AG08396 (cell line): ENCODE measurements around the gene PTOV1.
A peak's percentile ranks its signal among the peaks of the same experiment; 100 is the strongest.

ENCODE experiments used
- DNase-seq: peaks from one replicate; pipeline ENCODE4 v3.0.0; 2012; ENCODE audit warnings: low spot score, mixed read lengths

Gene PTOV1

DNA sequence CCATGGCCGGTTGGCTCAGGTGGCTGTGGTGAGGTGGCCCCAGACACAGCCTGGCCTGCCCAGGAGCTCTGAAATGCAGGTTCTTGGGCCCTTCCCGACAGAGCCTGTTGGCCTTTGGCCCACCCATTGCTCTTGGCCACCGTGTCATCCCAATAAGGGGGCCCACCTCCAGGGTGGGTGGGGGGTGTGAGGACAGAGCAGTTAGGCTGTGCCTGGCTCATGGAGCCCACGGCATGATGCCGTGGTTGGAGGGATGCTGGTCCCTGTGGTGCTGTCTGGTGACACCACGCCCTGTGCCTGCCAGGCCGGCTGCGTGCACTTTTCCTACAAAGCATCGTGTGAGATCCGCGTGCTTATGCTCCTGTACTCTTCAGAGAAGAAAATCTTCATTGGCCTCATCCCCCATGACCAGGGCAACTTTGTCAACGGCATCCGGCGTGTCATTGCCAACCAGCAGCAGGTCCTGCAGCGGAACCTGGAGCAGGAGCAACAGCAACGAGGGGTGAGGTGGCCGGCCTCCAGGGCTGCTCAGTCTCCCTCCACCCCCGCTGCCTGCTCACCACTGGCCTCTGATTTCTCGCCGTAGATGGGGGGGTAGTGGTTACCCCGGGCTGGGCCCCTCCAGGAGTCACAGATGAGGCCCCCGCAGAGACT, 8.8 kb downstream of the PTOV1 start:
- DNase-seq, result no peak

GRCh38 chr19:49860336-49861102, 9.6 kb downstream of the PTOV1 start:
- no peak for DNase-seq

DNA sequence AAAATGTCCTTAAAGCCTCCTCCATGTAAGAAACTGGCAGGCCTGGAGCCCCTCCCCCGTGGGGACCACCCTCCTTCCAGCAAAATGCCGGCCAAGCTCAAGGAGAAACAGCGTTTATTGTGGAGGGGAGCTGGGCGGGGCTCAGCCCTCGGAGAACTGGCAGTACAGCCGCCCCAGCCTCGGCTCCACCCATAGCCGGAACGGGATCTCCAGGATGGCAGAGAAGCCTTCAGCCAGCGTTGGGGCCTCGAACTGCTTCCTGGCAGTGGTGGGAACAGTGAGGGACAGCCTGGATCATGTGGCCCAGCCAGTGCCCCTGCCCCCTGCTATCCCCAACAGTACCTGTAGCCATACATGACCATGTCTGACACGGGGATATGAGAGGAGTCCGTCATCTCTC, 10.1 kb downstream of the PTOV1 start:
- no peak for DNase-seq

- no peak for DNase-seq
Measured at GRCh38 chr19:49861541-49862378, 10.8 kb downstream of the PTOV1 start.

DNA sequence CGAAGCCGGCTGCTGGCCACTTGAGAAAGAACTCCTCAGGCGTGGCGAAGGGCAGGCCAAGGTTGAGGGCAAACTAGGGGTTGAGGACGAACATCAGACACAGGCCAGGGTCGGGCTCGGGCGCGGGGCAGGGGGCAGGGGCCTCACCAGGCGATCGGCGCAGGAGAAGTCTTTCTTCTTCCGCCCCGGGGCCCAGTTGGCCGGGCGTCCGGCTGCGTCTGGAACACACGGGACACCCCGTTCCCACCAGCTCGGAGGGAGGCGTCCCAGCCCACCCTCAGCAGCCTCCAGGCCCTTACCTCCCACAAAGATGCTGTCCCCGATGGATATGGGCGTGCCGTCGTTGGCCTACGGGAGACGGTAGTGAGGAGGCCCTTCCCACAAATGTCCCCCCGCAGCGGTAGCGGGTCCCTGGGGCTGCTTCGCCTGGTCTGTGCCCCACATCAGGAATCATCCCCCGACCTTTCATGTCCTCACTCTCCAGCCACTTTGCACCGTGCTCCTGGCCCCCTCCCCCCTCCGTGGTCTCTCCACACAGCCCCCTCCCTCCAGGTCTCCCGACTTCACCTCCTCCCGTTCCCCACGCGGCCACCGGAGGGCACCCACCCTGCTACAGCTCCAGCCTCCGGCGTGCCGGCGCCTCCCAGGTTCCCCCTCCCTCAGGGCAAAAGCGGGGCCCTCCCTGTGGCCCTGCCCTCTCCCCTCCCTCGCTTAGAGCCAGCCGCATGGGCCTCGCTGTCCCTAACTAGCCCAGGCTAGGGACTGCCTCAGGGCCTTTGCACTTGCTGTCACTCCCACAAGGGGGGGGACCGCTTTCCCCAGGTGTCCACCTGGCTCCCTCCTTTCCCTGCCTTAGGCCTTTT, 11.7 kb downstream of the PTOV1 start:
- DNase-seq, result no peak

GRCh38 chr19:49863254-49863934, 12.4 kb downstream of the PTOV1 start:
- DNase-seq, result no peak

GRCh38 chr19:49863935-49864320, 13.0 kb downstream of the PTOV1 start:
- DNase-seq, result no peak

GRCh38 chr19:49864890-49865289, 13.9 kb downstream of the PTOV1 start:
- DNase-seq, result no peak

DNA sequence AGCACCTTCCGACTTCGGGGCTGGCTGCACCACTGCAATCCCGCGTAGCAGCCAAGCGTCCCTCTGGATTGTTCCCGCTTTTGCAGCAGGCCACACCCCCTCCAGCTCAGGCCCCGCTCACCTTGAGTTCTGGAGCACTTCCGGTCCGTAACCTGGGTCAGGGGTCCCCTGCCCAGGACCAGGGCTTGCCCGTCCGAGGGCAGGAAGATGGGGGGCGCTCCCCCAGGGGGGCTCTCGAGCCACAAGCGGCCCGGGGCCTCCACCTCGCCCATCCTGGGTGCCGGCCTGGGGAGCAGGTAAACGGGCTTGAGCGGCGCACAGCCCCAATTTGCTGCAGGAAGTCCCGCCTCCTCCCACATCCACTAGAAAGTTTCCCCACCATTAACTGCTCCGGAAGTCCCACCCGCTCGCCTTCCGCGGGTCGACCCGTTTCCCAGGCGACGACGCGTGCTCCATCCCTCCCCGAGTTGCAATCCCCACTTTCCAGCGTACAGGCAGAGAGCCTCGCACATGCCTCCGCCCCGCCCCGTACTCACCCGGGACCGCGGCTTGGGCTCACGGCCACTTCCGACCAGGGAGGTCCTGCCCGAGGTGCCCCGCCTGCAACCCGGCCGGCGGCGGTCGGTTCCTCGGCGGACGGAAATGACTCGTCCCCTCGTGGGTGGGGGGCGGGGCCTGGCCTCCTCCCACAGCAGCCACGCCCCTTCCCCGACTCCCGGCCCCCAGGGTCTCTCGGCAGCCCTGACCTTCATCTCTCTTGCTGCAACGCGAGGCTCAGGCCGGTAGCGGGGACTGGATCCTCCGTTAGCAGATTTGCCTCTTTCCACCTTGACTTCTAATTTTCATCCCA, 16.2 kb downstream of the PTOV1 start, which contains the start of gene PNKP:
Gene PNKP (minus strand): TSS at position 644 of the 850 bp plus-strand sequence. CDS start 372 bp downstream, at position 272.
- peak; percentile 93 for DNase-seq

DNA sequence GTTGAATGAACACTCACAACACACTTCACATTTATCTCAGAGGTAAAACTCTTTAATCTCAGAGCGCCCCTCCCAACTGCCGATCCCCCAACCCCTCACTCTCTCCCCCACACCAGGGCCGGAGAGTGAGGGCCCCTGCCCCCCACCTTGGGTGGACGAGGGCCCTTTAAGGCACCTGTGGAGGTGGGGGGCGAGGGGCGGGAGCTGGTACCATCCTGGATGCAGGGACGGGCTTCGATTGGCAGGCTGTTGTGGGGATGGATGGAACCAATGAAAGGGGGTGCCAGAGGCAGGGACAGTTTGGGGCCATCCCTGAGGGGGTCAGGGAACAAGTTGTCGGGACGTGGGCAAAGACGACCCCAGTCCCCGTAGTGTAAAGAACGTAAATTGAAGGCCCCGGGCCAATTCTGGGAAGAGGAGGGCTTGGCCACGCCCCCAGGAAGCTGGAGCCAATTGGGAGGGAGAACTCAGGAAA, 18.1 kb downstream of the PTOV1 start:
- no peak for DNase-seq

DNA sequence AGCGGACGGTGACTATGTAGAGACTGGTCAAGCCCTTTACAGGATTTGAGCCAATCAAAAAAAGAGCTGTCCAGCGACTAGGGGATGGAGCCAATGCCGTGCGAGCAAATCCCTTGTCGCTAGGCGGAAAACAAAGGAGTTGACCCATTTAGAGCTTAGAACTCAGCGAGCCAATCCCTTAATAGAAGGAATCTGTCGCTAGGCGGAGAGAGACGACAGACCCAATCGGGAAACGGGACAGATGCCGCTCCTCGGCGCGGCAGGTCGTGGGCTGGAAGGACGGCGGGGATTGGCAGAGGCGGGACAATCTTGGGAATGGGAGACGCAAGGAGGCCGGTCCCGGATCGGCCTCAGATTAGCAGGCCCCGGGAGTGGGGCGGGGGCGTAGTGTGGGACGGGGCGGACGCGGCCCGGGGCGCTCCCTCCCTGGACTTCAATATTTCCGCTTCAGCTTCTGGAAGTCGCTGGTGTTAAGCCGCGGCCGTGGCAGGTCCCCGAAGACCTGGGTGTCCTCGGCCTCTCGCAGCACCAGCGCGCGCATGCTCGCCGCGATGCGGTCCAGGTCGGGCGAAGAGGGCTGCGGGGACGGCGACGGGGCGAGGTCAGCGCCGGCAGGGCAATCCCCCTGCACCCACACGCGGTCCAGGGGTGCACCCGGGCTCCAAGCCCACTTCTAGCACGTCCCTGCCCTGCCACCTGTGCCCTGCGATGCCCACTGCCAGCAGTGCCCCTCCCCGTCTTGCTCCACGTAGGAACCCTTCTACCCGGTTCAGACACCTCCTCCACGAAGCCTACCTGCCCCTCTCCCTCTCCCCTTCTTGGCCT, 18.7 kb downstream of the PTOV1 start:
- peak; percentile 97 for DNase-seq

- no peak for DNase-seq
Measured at GRCh38 chr19:49870309-49870901, 19.4 kb downstream of the PTOV1 start.

- no peak for DNase-seq
Measured at GRCh38 chr19:49871349-49871985, 20.5 kb downstream of the PTOV1 start.

DNA sequence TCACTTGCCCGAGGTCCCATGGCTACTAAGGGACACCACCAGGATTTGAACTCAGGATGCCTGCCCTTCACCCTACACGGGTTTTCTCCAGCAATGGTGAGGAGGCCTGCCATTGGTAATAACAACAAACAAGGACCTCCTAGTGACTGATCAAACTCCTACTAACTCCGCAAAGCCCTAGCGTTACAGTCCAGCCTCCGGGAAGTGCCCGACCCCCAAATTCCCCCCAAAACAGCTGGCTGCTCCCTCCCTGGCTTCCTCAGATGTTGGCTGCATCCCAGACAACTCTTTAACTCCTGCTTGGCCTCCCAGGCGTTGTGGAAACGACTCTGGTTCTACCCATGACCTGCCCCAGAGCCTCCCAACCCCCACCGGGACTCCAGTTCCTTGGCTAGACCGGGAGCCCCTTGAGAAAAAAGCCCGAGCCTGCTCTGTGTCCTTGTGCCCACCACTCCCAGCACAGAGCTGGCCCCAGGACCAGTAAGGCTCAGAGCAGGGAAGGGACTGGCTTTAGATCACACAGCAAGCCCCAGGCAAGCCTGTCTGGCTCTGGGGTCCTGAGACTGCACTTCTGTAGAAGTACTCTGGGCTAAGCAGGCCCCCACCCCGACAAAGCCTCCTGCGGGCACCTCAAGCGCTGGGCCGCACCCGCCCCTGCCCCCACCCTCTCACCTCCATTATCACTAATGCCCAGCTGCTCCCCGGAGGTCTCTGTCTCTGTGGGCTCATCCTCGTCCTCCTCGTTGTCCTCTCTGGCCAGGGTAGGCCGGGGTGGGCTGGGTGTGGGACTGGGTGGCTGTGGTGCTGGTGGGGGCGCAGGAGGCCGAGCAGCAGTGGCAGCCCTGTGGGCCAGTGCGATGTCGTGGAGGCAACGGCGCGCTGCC, 21.5 kb downstream of the PTOV1 start:
- no peak for DNase-seq

GRCh38 chr19:49873129-49873521, 22.2 kb downstream of the PTOV1 start:
- DNase-seq, result no peak

- no peak for DNase-seq
Measured at GRCh38 chr19:49873834-49874233, 22.9 kb downstream of the PTOV1 start.

DNA sequence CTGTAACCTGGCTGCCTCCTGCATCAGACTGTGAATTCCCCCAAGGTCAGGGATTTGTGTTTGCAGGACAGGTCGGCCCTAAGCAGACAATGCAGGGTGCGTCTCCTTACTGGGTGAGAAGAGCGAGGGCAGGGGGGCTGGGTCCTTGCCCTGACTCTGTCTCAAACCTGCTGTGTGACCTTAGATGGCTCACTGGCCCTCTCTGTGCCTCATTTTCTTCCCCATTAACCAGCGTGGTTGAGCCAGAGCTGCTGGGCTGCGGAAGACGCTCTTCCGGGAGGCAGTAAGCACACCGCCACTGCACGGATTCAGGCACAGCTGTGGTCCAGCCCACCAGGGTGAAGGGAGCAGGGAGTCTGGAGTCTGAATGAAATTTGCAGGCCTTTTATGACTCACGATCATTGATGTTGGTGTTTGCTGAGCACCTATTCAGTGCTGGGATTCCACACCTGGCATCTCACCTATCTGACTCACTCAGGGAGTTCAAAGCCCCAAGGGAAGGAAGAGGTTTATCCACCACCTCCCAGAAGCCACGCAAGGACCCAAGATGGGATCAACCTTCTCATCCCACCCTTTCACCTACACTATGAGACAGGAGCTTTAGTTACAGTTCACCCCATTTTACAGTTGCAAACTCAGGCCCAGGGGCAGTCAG, 23.7 kb downstream of the PTOV1 start:
- DNase-seq, result no peak
